Liver (tissue), 9 donors: ENCODE measurements around the gene ARID3A. TPM values are rescaled to one million over a fixed set of nuclear protein-coding genes. Genes with fewer than 3 reads are reported as not detected.

ENCODE experiments used
- DNase-seq: peaks from one replicate; pipeline ENCODE4 v3.0.0-alpha.2; 2017; ENCODE audit warnings: low spot score
- H3K27ac ChIP-seq, 2 donors: one replicate each; pipeline ENCODE4 v1.7.0; 2013; ENCODE audit warnings: inconsistent platforms in 2 of 2, low read length in 2 of 2, control low read depth in 1 of 2, low read depth in 1 of 2, mild to moderate bottlenecking in 1 of 2
- H3K27me3 ChIP-seq, 4 donors: one replicate each; pipeline versions ENCODE4 v1.6.1 to v1.7.0; 2013; ENCODE audit warnings: low read length in 3 of 4, inconsistent platforms in 1 of 4, mild to moderate bottlenecking in 1 of 4, moderate library complexity in 1 of 4; ENCODE audit not compliant: control insufficient read depth in 4 of 4, insufficient read depth in 4 of 4
- H3K36me3 ChIP-seq, 4 donors: one replicate each; pipeline versions ENCODE4 v1.6.1 to v1.7.0; 2013; ENCODE audit warnings: low read length in 3 of 4, mild to moderate bottlenecking in 3 of 4, low read depth in 1 of 4, moderate library complexity in 1 of 4; ENCODE audit not compliant: control insufficient read depth in 4 of 4, insufficient read depth in 3 of 4
- H3K4me1 ChIP-seq, 4 donors: one replicate each; pipeline versions ENCODE4 v1.6.1 to v1.7.0; 2013; ENCODE audit warnings: low read length in 3 of 4, mild to moderate bottlenecking in 3 of 4, moderate library complexity in 1 of 4; ENCODE audit not compliant: control insufficient read depth in 4 of 4, insufficient read depth in 4 of 4
- H3K4me3 ChIP-seq, 3 donors: one replicate each; pipeline versions ENCODE4 v1.6.1 to v1.7.0; 2013; ENCODE audit warnings: low read length in 3 of 3, control low read depth in 1 of 3, low read depth in 1 of 3, mild to moderate bottlenecking in 1 of 3
- H3K9ac ChIP-seq, 2 donors: one replicate each; pipeline ENCODE4 v1.7.0; 2013; ENCODE audit warnings: low read length in 2 of 2, mild to moderate bottlenecking in 2 of 2, moderate library complexity in 2 of 2, control low read depth in 1 of 2, low read depth in 1 of 2
- H3K9me3 ChIP-seq, 4 donors: one replicate each; pipeline versions ENCODE4 v1.6.1 to v1.7.0; 2013; ENCODE audit warnings: low read length in 3 of 4; ENCODE audit not compliant: control insufficient read depth in 4 of 4
- EGR1 ChIP-seq, 2 donors: IDR thresholded peaks; 2 replicates each; pipeline ENCODE4 v1.6.1; 2016 to 2018; ENCODE audit warnings: antibody characterized with exemption in 2 of 2, low read depth in 2 of 2
- FOXA1 ChIP-seq: IDR thresholded peaks from 2 replicates; pipeline ENCODE4 v1.6.1; 2016; ENCODE audit warnings: antibody characterized with exemption
- FOXA2 ChIP-seq: IDR thresholded peaks from 2 replicates; pipeline ENCODE4 v1.6.1; 2016; ENCODE audit warnings: antibody characterized with exemption
- GABPA ChIP-seq, 2 donors: IDR thresholded peaks in 1 of 2; conservative IDR thresholded peaks in 1 of 2; 2 replicates each; pipeline ENCODE4 v1.6.1; 2016; ENCODE audit warnings: antibody characterized with exemption in 2 of 2, mild to moderate bottlenecking in 1 of 2, moderate library complexity in 1 of 2
- HNF4A ChIP-seq, 2 donors: conservative IDR thresholded peaks; 2 replicates each; pipeline ENCODE4 v1.6.1; 2016; ENCODE audit warnings: antibody characterized with exemption in 2 of 2, mild to moderate bottlenecking in 2 of 2
- HNF4G ChIP-seq: IDR thresholded peaks from 2 replicates; pipeline ENCODE4 v1.6.1; 2016; ENCODE audit warnings: antibody characterized with exemption
- JUND ChIP-seq, 2 donors: IDR thresholded peaks; 2 replicates each; pipeline ENCODE4 v1.6.1; 2016; ENCODE audit warnings: antibody characterized with exemption in 2 of 2
- NR2F2 ChIP-seq: IDR thresholded peaks from 2 replicates; pipeline ENCODE4 v1.6.1; 2016; ENCODE audit warnings: antibody characterized with exemption
- RAD21 ChIP-seq, 2 donors: IDR thresholded peaks; 2 replicates each; pipeline ENCODE4 v1.6.1; 2016; ENCODE audit warnings: antibody characterized with exemption in 2 of 2, mild to moderate bottlenecking in 2 of 2
- RXRA ChIP-seq, 2 donors: IDR thresholded peaks; 2 replicates each; pipeline ENCODE4 v1.6.1; 2017 to 2018; ENCODE audit warnings: antibody characterized with exemption in 2 of 2, mild to moderate bottlenecking in 1 of 2
- SP1 ChIP-seq: IDR thresholded peaks from 2 replicates; pipeline ENCODE4 v1.6.1; 2018; ENCODE audit warnings: antibody characterized with exemption, mild to moderate bottlenecking
- TAF1 ChIP-seq: conservative IDR thresholded peaks from 2 replicates; pipeline ENCODE4 v1.6.1; 2016; ENCODE audit warnings: antibody characterized with exemption, mild to moderate bottlenecking
- YY1 ChIP-seq: IDR thresholded peaks from 2 replicates; pipeline ENCODE4 v1.6.1; 2016; ENCODE audit warnings: antibody characterized with exemption, mild to moderate bottlenecking
- WGBS: extraction: QIAGEN DNeasy Blood & Tissue Kit; methylation state at CpG from one replicate; pipeline ENCODE4 v1.1.7; 2013; 5-methylcytosine and 5-hydroxymethylcytosine counted together
- polyA plus RNA-seq, 2 donors: library from polyadenylated mRNA; stranded (reverse) in 1 of 2; unstranded in 1 of 2; fragments of 200-250 nt in 1 of 2; fragments of >200 nt in 1 of 2; fragmentation: Nextera tagmentation in 1 of 2; extraction: Ambion mirVana in 1 of 2; gene quantifications; one replicate each; pipeline versions ENCODE4 v1.2.1 to v1.2.3, GENCODE V29; 2013 to 2015
- total RNA-seq, 2 donors: library from RNA; depleted of rRNA; stranded (reverse); fragments of >200 nt; gene quantifications; one replicate each; pipeline ENCODE4 v1.2.3, GENCODE V29; 2014
- TF ChIP-seq, protein P1 (sequence below): fragments of 150-350 bp; IDR thresholded peaks from 2 replicates; pipeline ENCODE4 v1.5.1; 2017; ENCODE audit warnings: improper control_type of control experiment, low read depth, low read length; ENCODE audit not compliant: missing input control
- TF ChIP-seq, protein P2 (sequence below): IDR thresholded peaks from 2 replicates; pipeline ENCODE4 v1.6.1; 2016; ENCODE audit warnings: antibody characterized with exemption
- TF ChIP-seq, protein P3 (sequence below): IDR thresholded peaks from 2 replicates; pipeline ENCODE4 v1.6.1; 2016; ENCODE audit warnings: antibody characterized with exemption, mild to moderate bottlenecking
- TF ChIP-seq, protein P4 (sequence below): IDR thresholded peaks from 2 replicates; pipeline ENCODE4 v1.6.1; 2016; ENCODE audit warnings: antibody characterized with exemption
- TF ChIP-seq, protein P5 (sequence below): IDR thresholded peaks from 2 replicates; pipeline ENCODE4 v1.6.1; 2016; ENCODE audit warnings: antibody characterized with exemption
- donor health status: healthy.
- donor health status: healthy.
- donor health status: healthy.
- donor health status: healthy.
- donor health status: healthy.

Gene ARID3A
- total and polyA plus RNA-seq, 4 donors = 0.74 to 42.4 (median 3.1) TPM

DNA sequence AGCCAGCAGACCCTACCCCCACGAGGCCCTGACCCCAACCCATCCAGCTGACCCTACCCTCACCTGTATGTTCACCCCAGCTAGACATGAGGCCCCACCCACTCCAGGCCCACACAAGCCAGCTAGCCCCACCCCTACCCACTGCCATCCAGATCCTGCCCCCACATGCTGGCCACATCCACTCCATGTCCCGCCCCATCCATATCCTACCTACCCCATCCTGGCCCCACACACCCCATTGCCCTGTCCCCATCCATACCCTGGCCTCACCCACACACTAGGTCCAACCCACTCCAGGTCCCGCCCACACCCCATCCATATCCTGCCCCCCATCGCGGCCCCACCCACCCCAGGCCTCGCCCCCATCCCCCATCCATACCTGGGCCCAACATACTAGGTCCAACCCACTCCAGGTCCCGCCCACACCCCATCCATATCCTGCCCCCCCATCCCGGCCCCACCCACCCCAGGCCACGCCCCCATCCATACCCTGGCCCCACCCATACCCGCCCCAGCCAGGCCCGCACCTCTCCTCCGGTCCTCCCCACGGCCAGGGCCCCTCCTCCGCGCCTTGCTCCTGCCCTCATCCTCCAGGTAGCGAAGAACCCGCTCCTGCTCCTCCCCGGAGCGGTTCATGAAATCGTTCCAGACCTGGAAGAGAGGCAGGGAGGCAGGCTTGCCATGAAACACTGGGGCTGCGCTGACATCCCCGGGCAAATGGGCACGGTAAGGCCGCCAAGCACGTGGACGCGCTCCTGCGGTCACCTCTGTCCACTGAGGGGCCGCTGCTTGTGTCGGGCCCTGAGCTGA, 25.3 kb upstream of the ARID3A start:
- Histone ChIP-seq H3K9ac (no peak overlapping the region), H3K27ac (no peak overlapping the region), H3K36me3 (peaks cover 0 to 13% (median 4%) of the 10 kb centered on the region in 4 donors), H3K9me3 (no peaks in the 10 kb centered on the region), H3K27me3 (no peaks in the 10 kb centered on the region), H3K4me3 (no peak overlapping the region), H3K4me1 (peaks cover 7 to 11% (median 9%) of the 10 kb centered on the region in 4 donors)
- WGBS = 84% methylated on average over 30 of the region's 30 CpGs
- TF ChIP-seq, protein P1, sequence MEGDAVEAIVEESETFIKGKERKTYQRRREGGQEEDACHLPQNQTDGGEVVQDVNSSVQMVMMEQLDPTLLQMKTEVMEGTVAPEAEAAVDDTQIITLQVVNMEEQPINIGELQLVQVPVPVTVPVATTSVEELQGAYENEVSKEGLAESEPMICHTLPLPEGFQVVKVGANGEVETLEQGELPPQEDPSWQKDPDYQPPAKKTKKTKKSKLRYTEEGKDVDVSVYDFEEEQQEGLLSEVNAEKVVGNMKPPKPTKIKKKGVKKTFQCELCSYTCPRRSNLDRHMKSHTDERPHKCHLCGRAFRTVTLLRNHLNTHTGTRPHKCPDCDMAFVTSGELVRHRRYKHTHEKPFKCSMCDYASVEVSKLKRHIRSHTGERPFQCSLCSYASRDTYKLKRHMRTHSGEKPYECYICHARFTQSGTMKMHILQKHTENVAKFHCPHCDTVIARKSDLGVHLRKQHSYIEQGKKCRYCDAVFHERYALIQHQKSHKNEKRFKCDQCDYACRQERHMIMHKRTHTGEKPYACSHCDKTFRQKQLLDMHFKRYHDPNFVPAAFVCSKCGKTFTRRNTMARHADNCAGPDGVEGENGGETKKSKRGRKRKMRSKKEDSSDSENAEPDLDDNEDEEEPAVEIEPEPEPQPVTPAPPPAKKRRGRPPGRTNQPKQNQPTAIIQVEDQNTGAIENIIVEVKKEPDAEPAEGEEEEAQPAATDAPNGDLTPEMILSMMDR = no peak
- TF ChIP-seq FOXA1 = no peak
- no peak for TF ChIP-seq RXRA (IDR thresholded peaks at IDR 0.05)
- TF ChIP-seq, protein P2, sequence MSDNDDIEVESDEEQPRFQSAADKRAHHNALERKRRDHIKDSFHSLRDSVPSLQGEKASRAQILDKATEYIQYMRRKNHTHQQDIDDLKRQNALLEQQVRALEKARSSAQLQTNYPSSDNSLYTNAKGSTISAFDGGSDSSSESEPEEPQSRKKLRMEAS = no peak
- TF ChIP-seq RAD21 (IDR thresholded peaks at IDR 0.05) = no peak
- no peak for TF ChIP-seq TAF1
- TF ChIP-seq NR2F2 = no peak
- no peak for TF ChIP-seq SP1
- no peak for TF ChIP-seq YY1
- TF ChIP-seq JUND (IDR thresholded peaks at IDR 0.05) = no peak
- TF ChIP-seq, protein P3, sequence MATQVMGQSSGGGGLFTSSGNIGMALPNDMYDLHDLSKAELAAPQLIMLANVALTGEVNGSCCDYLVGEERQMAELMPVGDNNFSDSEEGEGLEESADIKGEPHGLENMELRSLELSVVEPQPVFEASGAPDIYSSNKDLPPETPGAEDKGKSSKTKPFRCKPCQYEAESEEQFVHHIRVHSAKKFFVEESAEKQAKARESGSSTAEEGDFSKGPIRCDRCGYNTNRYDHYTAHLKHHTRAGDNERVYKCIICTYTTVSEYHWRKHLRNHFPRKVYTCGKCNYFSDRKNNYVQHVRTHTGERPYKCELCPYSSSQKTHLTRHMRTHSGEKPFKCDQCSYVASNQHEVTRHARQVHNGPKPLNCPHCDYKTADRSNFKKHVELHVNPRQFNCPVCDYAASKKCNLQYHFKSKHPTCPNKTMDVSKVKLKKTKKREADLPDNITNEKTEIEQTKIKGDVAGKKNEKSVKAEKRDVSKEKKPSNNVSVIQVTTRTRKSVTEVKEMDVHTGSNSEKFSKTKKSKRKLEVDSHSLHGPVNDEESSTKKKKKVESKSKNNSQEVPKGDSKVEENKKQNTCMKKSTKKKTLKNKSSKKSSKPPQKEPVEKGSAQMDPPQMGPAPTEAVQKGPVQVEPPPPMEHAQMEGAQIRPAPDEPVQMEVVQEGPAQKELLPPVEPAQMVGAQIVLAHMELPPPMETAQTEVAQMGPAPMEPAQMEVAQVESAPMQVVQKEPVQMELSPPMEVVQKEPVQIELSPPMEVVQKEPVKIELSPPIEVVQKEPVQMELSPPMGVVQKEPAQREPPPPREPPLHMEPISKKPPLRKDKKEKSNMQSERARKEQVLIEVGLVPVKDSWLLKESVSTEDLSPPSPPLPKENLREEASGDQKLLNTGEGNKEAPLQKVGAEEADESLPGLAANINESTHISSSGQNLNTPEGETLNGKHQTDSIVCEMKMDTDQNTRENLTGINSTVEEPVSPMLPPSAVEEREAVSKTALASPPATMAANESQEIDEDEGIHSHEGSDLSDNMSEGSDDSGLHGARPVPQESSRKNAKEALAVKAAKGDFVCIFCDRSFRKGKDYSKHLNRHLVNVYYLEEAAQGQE = no peak
- TF ChIP-seq HNF4G = no peak
- TF ChIP-seq, protein P4, sequence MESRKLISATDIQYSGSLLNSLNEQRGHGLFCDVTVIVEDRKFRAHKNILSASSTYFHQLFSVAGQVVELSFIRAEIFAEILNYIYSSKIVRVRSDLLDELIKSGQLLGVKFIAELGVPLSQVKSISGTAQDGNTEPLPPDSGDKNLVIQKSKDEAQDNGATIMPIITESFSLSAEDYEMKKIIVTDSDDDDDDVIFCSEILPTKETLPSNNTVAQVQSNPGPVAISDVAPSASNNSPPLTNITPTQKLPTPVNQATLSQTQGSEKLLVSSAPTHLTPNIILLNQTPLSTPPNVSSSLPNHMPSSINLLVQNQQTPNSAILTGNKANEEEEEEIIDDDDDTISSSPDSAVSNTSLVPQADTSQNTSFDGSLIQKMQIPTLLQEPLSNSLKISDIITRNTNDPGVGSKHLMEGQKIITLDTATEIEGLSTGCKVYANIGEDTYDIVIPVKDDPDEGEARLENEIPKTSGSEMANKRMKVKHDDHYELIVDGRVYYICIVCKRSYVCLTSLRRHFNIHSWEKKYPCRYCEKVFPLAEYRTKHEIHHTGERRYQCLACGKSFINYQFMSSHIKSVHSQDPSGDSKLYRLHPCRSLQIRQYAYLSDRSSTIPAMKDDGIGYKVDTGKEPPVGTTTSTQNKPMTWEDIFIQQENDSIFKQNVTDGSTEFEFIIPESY = no peak
- TF ChIP-seq FOXA2 = no peak
- no peak for TF ChIP-seq EGR1 (IDR thresholded peaks at IDR 0.05; ENCODE audit: low read depth in 2 of 2)
- no peak for TF ChIP-seq HNF4A (conservative IDR thresholded peaks at IDR 0.05)
- TF ChIP-seq GABPA (IDR thresholded peaks at IDR 0.05 in 1 of 2, conservative IDR thresholded peaks at IDR 0.05 in 1 of 2) = no peak
- TF ChIP-seq, protein P5, sequence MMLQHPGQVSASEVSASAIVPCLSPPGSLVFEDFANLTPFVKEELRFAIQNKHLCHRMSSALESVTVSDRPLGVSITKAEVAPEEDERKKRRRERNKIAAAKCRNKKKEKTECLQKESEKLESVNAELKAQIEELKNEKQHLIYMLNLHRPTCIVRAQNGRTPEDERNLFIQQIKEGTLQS = no peak
- DNase-seq = peak; percentile 78
